Measurements from ENCODE around the gene ANKRD23.

- TF ChIP-seq CTCF (IDR thresholded peaks at IDR 0.05; ENCODE audit: poor library complexity) (no peak), EZH2phosphoT487 (IDR thresholded peaks at IDR 0.05; ENCODE audit: low read depth, severe bottlenecking, unreplicated experiment) (no peak)
Measured at GRCh38 chr2:96856776-96857666, 13.2 kb upstream of the ANKRD23 start.

All from hepatocyte (in vitro differentiated cells).